ENCODE data around the gene MUC15. TPM values are rescaled to one million over a fixed set of nuclear protein-coding genes. Genes with fewer than 3 reads are reported as not detected.

Gene MUC15
- not detected in 2 replicates for total RNA-seq
- long read RNA-seq: 0 reads

- Mint-ChIP-seq H3K4me1 (ENCODE audit: unreplicated experiment) (peaks cover 4% of the 10 kb centered on the region), H3K27me3 (ENCODE audit: unreplicated experiment) (peaks cover 39% of the 10 kb centered on the region), H3K36me3 (ENCODE audit: unreplicated experiment) (no peaks in the 10 kb centered on the region), H3K27ac (ENCODE audit: unreplicated experiment) (no peak within 1 kb of the TSS), H3K9me3 (ENCODE audit: unreplicated experiment) (no peaks in the 10 kb centered on the region), H3K4me3 (ENCODE audit: unreplicated experiment) (no peak within 1 kb of the TSS)
- TF ChIP-seq CTCF (IDR thresholded peaks at IDR 0.05): no peak
- no peak for DNase-seq (ENCODE audit: extremely low spot score, unreplicated experiment)
These were observed at the start of gene MUC15 for GRCh38 chr11:26571861-26572654. Gene MUC15, minus strand, starts transcription at chr11:26572263. Its CDS starts 5,169 bp downstream, at chr11:26567094.

GRCh38 chr11:26621132-26621531, 49.1 kb upstream of the MUC15 start:
- Mint-ChIP-seq H3K27ac (ENCODE audit: unreplicated experiment) (no peak overlapping the region), H3K36me3 (ENCODE audit: unreplicated experiment) (no peaks in the 10 kb centered on the region), H3K4me1 (ENCODE audit: unreplicated experiment) (peaks cover 19% of the 10 kb centered on the region), H3K4me3 (ENCODE audit: unreplicated experiment) (no peak overlapping the region), H3K9me3 (ENCODE audit: unreplicated experiment) (no peaks in the 10 kb centered on the region), H3K27me3 (ENCODE audit: unreplicated experiment) (no peaks in the 10 kb centered on the region)
- TF ChIP-seq CTCF (IDR thresholded peaks at IDR 0.05): no peak
- no peak for DNase-seq (ENCODE audit: extremely low spot score, unreplicated experiment)

GRCh38 chr11:26620282-26621045, 48.4 kb upstream of the MUC15 start:
- Mint-ChIP-seq H3K36me3 (ENCODE audit: unreplicated experiment) (no peaks in the 10 kb centered on the region), H3K4me1 (ENCODE audit: unreplicated experiment) (peaks cover 19% of the 10 kb centered on the region), H3K9me3 (ENCODE audit: unreplicated experiment) (no peaks in the 10 kb centered on the region), H3K27ac (ENCODE audit: unreplicated experiment) (no peak overlapping the region), H3K4me3 (ENCODE audit: unreplicated experiment) (no peak overlapping the region), H3K27me3 (ENCODE audit: unreplicated experiment) (no peaks in the 10 kb centered on the region)
- DNase-seq (ENCODE audit: extremely low spot score, unreplicated experiment): no peak
- TF ChIP-seq CTCF (IDR thresholded peaks at IDR 0.05): no peak

GRCh38 chr11:26618441-26618840, 46.4 kb upstream of the MUC15 start:
- no peak for TF ChIP-seq CTCF (IDR thresholded peaks at IDR 0.05)
- peaks cover 19% of the 10 kb centered on the region for H3K4me1 Mint-ChIP-seq (ENCODE audit: unreplicated experiment)
- no peak for DNase-seq (ENCODE audit: extremely low spot score, unreplicated experiment)
- no peak overlapping the region for H3K4me3 Mint-ChIP-seq (ENCODE audit: unreplicated experiment)
- H3K27ac Mint-ChIP-seq (ENCODE audit: unreplicated experiment): peak overlapping the region; percentile 21
- peaks cover 3% of the 10 kb centered on the region for H3K9me3 Mint-ChIP-seq (ENCODE audit: unreplicated experiment)
- no peaks in the 10 kb centered on the region for H3K27me3 Mint-ChIP-seq (ENCODE audit: unreplicated experiment)
- H3K36me3 Mint-ChIP-seq (ENCODE audit: unreplicated experiment): no peaks in the 10 kb centered on the region

- Mint-ChIP-seq H3K36me3 (ENCODE audit: unreplicated experiment) (no peaks in the 10 kb centered on the region), H3K4me3 (ENCODE audit: unreplicated experiment) (no peak overlapping the region), H3K4me1 (ENCODE audit: unreplicated experiment) (peaks cover 7% of the 10 kb centered on the region), H3K27ac (ENCODE audit: unreplicated experiment) (no peak overlapping the region), H3K27me3 (ENCODE audit: unreplicated experiment) (peaks cover 2% of the 10 kb centered on the region), H3K9me3 (ENCODE audit: unreplicated experiment) (peaks cover 25% of the 10 kb centered on the region)
- no peak for DNase-seq (ENCODE audit: extremely low spot score, unreplicated experiment)
- TF ChIP-seq CTCF (IDR thresholded peaks at IDR 0.05): no peak
These were observed 41.7 kb upstream of the MUC15 start for GRCh38 chr11:26613759-26614158.
